GM18870 (cell line): ENCODE measurements around the gene RAP1A.

Experiments used
- ATAC-seq: cut with Tn5 transposase; IDR thresholded peaks from one replicate; pipeline ENCODE4 v1.9.1; 2021; ENCODE audit warnings: moderate library complexity; ENCODE audit not compliant: unreplicated experiment

RAP1A gene

DNA sequence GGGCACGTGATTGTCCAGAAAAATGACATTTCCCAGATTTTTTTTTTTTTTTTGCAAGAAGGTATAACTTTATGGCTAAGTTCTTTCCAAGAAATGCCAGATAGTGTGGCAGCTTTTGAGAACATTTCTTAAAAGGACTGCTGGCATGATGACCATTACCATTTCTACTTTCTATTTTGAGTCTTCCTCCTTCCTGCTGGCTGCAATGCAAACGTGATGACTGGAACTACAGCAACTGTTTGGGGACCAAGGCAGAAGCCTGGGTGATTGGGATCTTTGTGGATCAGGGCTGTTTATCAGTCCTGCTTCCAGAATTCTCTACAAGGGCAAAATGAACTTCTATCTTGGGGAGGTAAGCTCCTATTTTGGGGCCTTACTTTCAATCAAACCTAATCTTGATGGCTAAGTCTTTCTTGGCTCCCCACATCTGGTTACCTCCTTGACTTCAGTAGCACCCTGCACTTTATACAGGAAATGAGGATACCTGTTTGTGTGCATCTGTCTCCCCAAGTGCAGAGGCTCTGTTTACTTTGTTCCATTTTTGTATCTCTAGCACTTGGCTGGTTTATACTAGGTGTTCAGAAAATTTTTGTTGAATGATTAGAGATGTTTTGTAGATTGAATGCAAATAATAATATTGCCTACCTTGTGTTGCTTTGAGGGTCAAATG lies 132.5 kb downstream of the RAP1A start:
- ATAC-seq, result no peak

DNA sequence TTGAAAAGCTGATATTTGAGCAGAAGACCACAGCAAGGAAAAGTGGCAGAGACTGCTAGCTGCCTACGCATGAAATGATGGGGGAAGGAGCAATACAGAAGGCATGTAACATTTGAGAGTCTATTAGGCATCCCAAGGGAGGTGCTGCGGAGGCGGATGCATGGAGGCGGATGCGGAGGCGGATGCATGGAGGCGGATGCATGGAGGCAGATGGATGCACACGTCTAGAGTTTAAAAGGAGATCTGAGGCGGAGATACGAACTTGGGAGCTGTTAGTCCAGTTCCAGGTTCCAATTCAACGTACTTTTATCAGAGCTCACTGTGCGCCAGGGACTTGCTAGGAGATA lies 135.4 kb downstream of the RAP1A start:
- no peak for ATAC-seq

DNA sequence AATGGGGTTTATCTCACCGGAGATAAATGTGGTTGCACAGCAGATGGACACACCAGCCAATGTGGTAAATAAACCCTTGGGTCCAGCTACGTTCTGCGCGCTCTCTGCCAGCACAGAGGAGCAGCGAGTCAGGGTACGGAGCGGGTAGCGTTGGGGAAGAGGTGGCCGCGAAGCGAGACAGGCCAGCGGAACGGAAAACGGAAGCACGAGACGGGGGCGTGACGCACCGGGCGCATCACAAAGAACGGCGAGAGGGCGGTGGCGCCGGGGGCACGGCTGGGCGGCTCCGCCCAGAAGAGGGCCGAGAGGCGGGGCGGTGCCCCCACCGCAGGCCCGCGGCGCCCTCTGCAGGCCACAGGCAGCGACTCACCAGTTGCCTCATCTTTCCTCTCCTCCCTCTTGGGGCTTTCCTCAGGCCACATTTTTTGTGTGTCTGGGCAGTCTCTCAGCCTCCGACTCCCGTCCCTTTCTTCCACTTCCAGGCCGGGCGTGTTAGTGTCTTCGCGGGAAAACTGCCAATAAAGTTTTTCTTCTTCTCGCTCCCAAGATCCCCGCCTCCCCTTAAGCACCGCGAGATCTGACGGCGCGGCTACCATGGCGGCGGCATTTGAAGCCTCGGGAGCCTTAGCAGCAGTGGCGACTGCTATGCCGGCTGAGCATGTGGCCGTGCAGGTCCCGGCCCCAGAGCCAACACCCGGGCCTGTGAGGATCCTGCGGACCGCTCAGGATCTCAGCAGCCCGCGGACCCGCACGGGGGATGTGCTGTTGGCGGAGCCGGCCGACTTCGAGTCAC lies 135.9 kb downstream of the RAP1A start, which contains the start of gene DDX20:
Gene DDX20 (plus strand): TSS at position 571 of the 793 bp plus-strand sequence. CDS start 24 bp downstream, at position 595.
- peak; percentile 78 for ATAC-seq

DNA sequence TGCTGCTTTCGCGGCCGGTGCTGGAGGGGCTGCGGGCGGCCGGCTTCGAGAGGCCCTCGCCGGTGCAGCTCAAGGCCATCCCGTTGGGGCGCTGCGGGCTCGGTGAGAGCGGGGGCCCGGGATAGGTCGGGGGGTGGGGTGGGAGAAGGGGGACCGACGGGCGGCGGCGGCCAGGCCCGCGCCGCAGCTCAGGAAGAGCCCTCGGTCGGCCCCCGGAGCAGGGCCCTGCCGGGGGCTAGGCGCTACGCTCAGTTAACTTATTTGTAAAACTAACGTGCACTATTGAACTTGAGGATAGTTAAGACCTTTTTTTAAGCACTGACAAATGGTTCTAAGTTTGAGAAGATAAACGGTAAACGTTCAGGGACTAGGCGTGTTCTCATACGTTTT lies 136.5 kb downstream of the RAP1A start:
- ATAC-seq, result no peak

DNA sequence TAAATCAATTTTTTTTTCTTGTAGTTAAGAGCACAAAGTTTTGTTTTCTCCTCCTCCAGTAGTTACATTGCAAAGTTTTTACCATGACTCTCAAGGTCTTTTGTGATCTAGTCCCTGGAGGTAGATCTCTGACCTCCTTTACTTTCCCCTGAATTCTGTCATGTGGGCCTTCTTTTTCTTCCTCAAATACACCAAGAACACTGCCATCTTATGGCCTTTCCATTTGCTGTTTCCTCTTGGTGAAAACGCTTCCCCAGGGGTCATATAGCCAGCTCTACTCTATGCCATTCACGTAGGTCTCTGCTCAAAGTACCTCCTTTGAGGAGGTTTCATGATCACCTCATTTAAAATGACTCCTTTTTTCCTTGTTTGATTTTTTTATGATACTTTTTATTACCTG lies 138.8 kb downstream of the RAP1A start:
- no peak for ATAC-seq

DNA sequence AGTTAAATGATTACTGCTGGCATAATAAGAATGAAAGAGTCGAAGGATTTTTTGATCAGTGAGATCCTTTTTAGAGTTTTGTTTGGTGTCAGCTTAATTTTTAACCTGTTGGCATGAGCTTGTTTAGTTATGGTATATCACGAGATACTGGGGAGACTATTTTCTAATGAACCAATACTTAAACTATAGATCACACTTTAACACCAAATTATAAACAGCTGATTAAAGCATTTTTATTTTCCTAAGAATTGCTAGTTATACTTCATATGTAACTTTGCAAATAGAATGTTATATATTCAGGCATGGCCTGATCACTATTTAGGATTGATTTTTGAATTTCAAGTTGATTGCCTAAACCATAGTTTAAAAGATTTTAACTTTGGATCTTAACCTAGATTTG lies 142.1 kb downstream of the RAP1A start:
- ATAC-seq, result no peak

DNA sequence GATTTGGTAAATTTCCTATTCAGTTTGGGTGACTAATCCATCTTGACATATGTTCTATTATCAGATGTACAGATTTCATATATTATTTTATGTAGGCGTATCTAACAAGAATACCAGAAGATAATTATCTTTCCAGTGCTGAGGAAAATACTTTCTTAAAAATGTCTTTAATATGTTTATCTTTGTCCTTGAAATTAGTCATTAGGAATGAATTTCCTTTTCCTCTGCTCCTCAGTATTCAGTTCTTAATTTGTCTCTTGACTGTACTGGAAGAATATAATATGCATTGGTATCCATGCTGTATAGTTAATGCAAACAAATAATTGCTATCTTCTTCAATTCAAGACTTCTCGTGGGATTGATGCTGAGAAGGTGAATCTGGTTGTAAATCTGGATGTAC lies 142.7 kb downstream of the RAP1A start:
- no peak for ATAC-seq
